ENCODE data around the gene ACAD8.
A peak's percentile ranks its signal among the peaks of the same experiment; 100 is the strongest.
"Not testable (repeated sequence)": the region's sequence is repeated elsewhere in the genome, so short reads cannot be mapped to it uniquely, and the experiment has no call there.

Gene ACAD8

DNA sequence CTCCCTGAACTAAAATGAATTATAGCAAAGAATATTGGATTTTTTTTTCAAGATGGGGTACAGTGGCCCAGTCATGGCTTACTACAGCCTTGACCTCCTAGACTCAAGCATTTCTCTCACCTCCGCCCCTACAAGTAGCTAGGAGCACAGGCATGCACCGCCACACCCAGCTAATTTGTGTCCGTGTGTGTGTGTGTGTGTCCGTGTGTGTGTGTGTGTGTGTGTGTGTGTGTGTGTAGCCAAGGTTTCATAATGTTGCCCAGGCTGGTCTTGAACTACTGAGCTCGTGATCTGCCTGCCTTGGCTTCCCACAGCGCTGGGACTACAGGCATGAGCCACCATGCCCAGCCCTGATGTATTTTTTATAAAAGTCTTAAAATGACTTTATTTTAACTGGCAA lies 12.8 kb upstream of the ACAD8 start:
- no peak for DNase-seq (ENCODE audit: low read depth)

DNA sequence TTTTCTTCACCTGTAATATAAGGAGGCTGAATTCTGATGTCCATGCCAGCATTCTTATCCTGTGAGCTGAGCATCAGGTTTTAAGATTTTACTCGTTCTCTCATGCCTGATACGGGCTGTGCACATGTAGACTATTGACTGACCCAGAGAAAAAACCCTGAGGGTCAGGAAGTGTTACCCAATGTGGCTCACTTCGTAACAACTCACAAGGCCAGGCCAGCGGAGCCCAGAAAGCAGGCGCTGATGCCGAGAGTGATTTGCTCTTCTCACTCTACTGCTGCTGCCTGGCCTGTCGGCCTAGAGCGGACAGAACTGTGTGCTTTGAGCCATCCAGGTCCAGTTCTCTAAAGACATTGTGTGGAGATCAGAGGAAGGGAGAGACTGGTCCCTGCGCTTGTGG lies 11.0 kb upstream of the ACAD8 start:
- no peak for DNase-seq (ENCODE audit: low read depth)

- DNase-seq (ENCODE audit: low read depth), result no peak
Measured at GRCh38 chr11:134243913-134244312, 9.5 kb upstream of the ACAD8 start.

DNA sequence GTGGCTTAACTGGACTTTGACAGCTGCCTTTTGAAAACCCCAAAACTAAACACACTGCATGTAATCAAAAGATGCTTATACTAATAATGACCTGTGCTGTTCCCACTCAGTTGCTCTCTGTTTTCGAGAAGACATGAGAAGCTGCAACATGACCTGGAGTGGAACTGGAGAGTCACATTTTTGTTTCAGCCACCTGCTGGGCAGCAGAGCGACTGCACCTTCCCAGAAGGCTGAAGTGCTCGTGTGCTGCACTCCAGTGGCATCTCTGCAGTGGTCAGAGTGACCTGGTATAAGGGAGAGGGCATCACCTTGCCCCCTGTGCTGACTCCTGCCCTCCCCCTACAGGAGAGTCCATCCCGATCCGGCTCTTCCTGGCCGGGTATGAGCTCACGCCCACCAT lies 8.8 kb upstream of the ACAD8 start:
- DNase-seq (ENCODE audit: low read depth), result no peak

- DNase-seq (ENCODE audit: low read depth), result no peak
Measured at GRCh38 chr11:134245434-134245833, 7.9 kb upstream of the ACAD8 start.

DNA sequence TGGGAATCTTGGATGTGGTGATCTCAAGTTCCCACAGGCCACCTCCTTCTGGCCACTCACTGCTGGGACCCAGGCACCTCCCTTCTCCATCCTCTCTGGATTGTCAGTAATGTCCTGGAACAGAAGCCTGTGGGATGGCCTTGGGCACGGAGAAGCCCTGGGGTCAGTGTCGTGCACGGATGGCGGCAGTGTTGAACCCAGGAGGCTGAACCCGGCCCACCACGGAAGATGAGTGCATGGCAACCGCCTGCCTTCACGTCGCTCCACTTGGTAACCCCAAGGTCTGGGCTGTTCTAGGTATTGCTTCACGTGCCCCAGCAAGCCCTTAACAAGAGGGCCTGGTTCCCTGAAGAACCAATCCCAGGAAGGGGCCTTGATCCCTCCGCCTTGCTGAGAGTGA lies 7.3 kb upstream of the ACAD8 start:
- no peak for DNase-seq (ENCODE audit: low read depth)

GRCh38 chr11:134246678-134247077 lies 6.7 kb upstream of the ACAD8 start:
- no peak for DNase-seq (ENCODE audit: low read depth)

- DNase-seq (ENCODE audit: low read depth), result no peak
Measured at GRCh38 chr11:134248910-134249480, 4.4 kb upstream of the ACAD8 start.

- DNase-seq (ENCODE audit: low read depth), result no peak
Measured at GRCh38 chr11:134250246-134250645, 3.1 kb upstream of the ACAD8 start.

DNA sequence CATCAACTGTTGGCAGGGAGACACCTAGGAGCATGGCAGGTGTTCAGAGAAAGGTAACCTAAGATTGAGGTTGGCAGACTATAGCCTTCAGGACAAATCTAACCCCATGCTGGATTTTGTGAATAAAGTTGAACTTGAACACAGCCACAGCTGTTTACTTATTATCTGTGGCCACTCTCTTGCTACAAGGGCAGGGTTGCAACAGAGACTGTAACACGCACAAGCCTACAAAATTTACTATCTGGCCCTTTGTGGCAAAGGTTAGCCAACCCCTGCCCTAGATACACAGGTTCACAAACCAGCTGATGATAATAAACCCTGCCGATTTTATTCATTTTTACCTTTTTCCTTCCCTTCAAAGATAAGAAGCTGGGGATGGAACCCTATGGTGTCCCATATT lies 2.7 kb upstream of the ACAD8 start:
- no peak for DNase-seq (ENCODE audit: low read depth)

GRCh38 chr11:134252346-134253187 lies 801 bp upstream of the ACAD8 start:
- DNase-seq (ENCODE audit: low read depth), result peak; percentile 22

DNA sequence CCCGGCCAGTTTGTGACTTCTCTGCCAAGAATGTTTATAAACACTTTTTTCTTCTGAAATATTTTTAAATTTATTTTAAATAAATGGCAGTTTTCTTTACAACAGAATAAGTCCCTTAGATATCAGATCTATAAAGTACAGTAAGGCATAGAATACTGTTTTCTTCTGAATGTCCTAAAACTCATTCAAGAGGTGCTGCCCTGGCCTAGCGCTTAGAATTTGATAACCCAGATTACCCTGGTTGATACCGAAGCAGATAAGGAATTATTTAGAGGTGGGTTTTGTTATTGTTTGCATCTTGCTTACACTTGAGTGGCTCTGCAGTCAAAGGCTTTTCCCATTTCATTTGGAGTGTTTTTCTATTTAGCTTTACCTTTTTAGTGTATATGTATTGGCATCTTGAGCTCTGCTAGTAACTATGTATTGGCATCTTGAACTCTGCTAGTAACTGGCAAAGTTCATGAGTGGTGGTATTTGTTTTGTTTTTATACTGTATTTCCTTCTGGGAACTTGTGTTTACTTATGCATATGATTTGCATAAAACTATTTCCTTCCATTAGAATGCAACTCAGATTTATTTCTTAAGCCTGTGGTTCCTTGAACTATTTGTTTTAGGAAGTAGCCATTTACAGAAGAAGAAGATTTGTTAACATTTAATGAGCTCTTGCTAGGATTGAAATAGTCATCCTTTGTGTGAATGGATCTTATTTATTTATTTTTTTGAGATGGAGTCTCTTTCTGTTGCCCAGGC lies 1.2 kb downstream of the ACAD8 start:
- no peak for DNase-seq (ENCODE audit: low read depth)

DNA sequence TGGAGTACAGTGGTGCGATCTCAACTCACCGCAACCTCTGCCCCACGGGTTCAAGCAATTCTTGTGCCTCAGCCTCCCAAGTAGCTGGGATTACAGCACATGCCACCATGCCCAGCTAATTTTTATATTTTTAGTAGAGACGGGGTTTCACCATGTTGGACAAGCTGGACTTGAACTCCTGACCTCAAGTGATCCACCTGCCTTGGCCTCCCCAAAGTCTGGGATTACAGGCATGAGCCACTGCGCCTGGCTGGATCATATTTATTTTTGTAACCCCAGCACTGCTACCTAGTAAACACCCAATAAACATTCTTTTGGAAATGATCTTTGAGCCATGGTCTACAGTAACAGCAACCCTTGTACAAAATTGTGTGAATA lies 1.8 kb downstream of the ACAD8 start:
- not testable (repeated sequence) for DNase-seq (ENCODE audit: low read depth)

GRCh38 chr11:134257101-134257500 lies 3.7 kb downstream of the ACAD8 start:
- DNase-seq (ENCODE audit: low read depth), result no peak

DNA sequence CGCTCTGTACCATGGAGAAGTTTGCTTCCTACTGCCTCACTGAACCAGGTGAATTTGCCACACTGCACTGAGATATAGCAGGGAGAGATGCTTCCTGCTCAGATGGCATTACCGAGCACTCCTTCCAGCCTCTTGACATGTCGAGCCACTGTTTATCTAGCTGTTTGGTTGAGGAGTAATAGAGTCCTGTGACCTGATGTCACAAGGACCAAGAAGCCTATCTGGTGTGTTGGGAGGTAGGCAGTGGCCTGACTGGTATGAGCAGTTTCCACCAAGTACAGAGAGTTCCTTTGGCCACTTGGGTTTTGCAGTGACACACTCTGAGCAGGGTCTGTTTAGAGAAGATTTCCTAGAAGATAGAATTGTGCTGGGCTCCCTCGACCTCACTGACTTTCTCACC lies 5.2 kb downstream of the ACAD8 start:
- DNase-seq (ENCODE audit: low read depth), result no peak

GRCh38 chr11:134260503-134260902 lies 7.1 kb downstream of the ACAD8 start:
- DNase-seq (ENCODE audit: low read depth), result no peak

GRCh38 chr11:134260983-134261382 lies 7.6 kb downstream of the ACAD8 start:
- no peak for DNase-seq (ENCODE audit: low read depth)

- no peak for DNase-seq (ENCODE audit: low read depth)
Measured at GRCh38 chr11:134261626-134262488, 8.5 kb downstream of the ACAD8 start.

DNA sequence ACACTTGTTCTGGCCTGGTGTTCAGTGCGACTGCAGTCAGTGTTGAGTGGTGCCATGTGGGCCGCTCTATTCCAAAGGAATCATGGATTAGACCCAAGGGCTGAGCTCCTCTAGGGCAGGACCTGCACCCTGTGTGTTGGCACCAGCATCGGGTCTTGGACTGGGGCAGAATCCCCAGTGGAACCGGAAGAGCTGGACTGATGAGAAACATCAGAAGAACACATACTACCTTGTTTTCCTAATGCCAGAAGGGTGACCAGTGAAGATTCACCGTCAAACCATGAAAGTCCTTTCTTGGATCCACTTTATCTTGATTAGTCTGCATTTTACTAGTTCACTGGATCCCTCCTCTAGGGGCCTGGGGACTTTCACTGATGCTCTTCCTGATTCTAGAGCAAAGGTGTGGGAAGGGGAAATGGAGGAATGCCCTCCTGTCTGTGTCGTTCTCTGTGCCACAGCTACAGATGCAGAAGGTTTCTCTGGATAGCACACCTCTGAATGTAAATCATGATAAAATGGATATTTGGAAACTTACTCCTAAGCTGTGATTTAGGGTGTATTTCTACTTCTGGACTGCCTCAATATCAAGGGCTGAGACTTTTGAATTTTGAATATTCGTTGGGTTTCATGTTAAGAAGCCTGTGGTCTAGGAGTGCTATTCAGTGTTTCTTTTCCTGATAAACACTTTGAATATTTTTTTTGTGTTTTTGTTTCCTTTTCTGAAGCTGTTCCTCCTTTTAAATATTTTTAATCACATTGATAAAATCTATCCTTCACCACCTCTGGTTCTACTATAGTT lies 11.8 kb downstream of the ACAD8 start:
- no peak for DNase-seq (ENCODE audit: low read depth)

DNA sequence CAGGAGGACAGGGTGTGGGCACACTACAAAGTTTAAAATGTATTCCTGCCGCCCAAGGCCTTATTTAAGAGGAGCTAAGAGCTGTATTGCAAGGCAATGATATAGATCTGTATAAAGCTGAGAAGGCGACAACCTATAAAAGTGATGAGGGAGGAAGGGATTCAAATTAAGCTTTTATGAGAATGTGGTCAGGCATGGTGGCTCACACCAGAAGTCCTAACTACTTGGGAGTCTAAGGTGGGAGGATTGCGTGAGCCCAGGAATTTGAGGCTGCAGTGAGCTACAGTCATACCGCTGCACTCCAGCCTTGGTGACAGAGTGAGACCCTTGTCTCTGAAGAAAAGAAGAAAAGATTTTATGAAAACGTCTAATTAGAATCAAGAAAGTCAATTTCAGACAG lies 13.1 kb downstream of the ACAD8 start:
- DNase-seq (ENCODE audit: low read depth), result no peak

GRCh38 chr11:134266841-134267251 lies 13.5 kb downstream of the ACAD8 start:
- peak; percentile 60 for DNase-seq (ENCODE audit: low read depth)
